Activated B cell treated with CpG ODN at 0.5 μM for 24 hours (primary cell): ENCODE measurements around the gene SAFB. TPM values are rescaled to one million over a fixed set of nuclear protein-coding genes. Genes with fewer than 3 reads are reported as not detected.
A peak's percentile ranks its signal among the peaks of the same experiment; 100 is the strongest.

Source experiments
- ATAC-seq: fragments of 200-7000 bp; cut with Tn5 transposase; one replicate; pipeline ENCODE4 v1.10.0; 2021; ENCODE audit warnings: low read depth, mild to moderate bottlenecking, moderate library complexity
- CTCF ChIA-PET: fragments of 350-600 bp; sonication (Branson Sonifier 250); formaldehyde crosslinking; loops from one replicate; lab custom pipeline; 2021; ENCODE audit warnings: antibody characterized with exemption; lab: Charles Lee
- POLR2A ChIA-PET: fragments of 350-600 bp; sonication (Branson Sonifier 250); formaldehyde crosslinking; loops from one replicate; lab custom pipeline; 2021; ENCODE audit warnings: antibody characterized with exemption; lab: Charles Lee
- DNase-seq: peaks from one replicate; pipeline ENCODE4 v3.0.0; 2022
- H3K27ac Mint-ChIP-seq: one replicate; pipeline ENCODE4 v1.8.0; 2020; ENCODE audit warnings: mixed read lengths
- H3K27me3 Mint-ChIP-seq: one replicate; pipeline ENCODE4 v1.8.0; 2021; ENCODE audit warnings: mixed read lengths
- H3K36me3 Mint-ChIP-seq: one replicate; pipeline ENCODE4 v1.8.0; 2021; ENCODE audit warnings: low read depth, mixed read lengths
- H3K4me1 Mint-ChIP-seq: one replicate; pipeline ENCODE4 v1.8.0; 2021; ENCODE audit warnings: mixed read lengths
- H3K4me3 Mint-ChIP-seq: one replicate; pipeline ENCODE4 v1.8.0; 2020; ENCODE audit warnings: mild to moderate bottlenecking, mixed read lengths
- H3K9me3 Mint-ChIP-seq: one replicate; pipeline ENCODE4 v1.8.0; 2020; ENCODE audit warnings: mixed read lengths
- intact Hi-C: fragments of 100-400 bp; cut with micrococcal nuclease; formaldehyde crosslinking; loops from one replicate; pipeline ENCODE4 v1.15.1; 2024
- total RNA-seq: library from RNA; stranded (reverse); gene quantifications from 2 replicates; pipeline ENCODE4 v1.2.3, GENCODE V29; 2022
- TF ChIP-seq, protein P1 (sequence below): fragments of 200-600 bp; IDR thresholded peaks from one replicate; pipeline ENCODE4 v1.8.0; 2022; ENCODE audit warnings: antibody characterized with exemption, mild to moderate bottlenecking

Gene SAFB
- total RNA-seq, 1 donor from 2014 or later, result 171 TPM

DNA sequence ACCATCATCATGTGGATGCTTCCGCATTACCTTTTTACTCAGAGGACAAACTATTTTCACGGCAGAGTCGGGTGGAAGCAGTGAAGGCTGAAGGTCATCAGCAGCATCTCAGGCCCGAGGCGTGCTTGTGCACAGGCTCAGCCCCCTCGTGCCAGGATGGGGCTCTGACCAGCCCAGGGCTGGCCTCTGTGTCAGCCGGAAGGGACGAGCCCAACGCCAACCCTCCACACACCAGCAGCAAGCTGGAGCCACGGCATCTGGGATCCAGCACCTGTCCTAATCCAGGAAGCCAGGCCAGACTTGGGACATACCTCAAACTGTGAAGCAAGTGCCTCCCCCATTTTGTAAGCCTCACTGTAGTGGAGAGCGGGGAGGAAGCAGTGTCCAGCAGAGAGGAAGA is 46.3 kb downstream of the SAFB start:
- no peak overlapping the region for H3K4me3 Mint-ChIP-seq
- H3K4me1 Mint-ChIP-seq, result no peaks in the 10 kb centered on the region
- ATAC-seq (no peak), DNase-seq (no peak)
- POLR2A ChIA-PET, result no interaction called here
- TF ChIP-seq, protein P1, sequence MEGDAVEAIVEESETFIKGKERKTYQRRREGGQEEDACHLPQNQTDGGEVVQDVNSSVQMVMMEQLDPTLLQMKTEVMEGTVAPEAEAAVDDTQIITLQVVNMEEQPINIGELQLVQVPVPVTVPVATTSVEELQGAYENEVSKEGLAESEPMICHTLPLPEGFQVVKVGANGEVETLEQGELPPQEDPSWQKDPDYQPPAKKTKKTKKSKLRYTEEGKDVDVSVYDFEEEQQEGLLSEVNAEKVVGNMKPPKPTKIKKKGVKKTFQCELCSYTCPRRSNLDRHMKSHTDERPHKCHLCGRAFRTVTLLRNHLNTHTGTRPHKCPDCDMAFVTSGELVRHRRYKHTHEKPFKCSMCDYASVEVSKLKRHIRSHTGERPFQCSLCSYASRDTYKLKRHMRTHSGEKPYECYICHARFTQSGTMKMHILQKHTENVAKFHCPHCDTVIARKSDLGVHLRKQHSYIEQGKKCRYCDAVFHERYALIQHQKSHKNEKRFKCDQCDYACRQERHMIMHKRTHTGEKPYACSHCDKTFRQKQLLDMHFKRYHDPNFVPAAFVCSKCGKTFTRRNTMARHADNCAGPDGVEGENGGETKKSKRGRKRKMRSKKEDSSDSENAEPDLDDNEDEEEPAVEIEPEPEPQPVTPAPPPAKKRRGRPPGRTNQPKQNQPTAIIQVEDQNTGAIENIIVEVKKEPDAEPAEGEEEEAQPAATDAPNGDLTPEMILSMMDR, result no peak
- peaks cover 73% of the 10 kb centered on the region for H3K36me3 Mint-ChIP-seq
- no peak overlapping the region for H3K27ac Mint-ChIP-seq
- intact Hi-C loops, result no loop called here
- H3K9me3 Mint-ChIP-seq, result no peaks in the 10 kb centered on the region
- H3K27me3 Mint-ChIP-seq, result no peaks in the 10 kb centered on the region
- CTCF ChIA-PET, result no interaction called here

DNA sequence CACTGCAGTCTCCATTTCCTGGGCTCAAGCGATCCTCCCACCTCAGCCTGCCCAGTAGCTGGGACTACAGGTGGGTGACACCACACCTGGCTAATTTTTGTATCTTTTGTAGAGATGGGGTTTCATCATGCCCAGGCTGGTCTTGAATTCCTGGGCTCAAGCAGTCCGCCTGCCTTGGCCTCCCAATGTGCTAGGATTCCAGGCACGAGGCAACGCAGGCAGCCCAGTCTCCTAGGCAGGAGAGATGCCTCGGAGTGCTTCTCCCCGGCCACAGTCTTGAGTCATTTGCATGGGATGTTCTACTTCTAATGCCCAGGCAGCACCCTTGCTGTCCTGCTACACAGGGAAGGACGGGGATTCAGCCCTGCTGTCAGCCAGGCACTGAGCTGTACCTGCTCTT is 48.7 kb downstream of the SAFB start:
- DNase-seq, result no peak
- Mint-ChIP-seq H3K9me3 (no peaks in the 10 kb centered on the region), H3K27me3 (no peaks in the 10 kb centered on the region), H3K36me3 (peaks cover 49% of the 10 kb centered on the region), H3K4me1 (no peaks in the 10 kb centered on the region), H3K4me3 (no peak overlapping the region), H3K27ac (no peak overlapping the region)
- TF ChIP-seq, protein P1, result no peak
- no peak for ATAC-seq
- ChIA-PET POLR2A (no interaction called here), CTCF (no interaction called here)
- intact Hi-C loops, result no loop called here

GRCh38 chr19:5672708-5673459 is 50.0 kb downstream of the SAFB start:
- CTCF ChIA-PET, result no interaction called here
- no peak overlapping the region for H3K4me3 Mint-ChIP-seq
- POLR2A ChIA-PET, result interaction anchor here (0.8 kb wide), 1 partner anchor 51 kb away, joined by 3 read pairs; no protein-coding TSS in a partner anchor
- no peaks in the 10 kb centered on the region for H3K27me3 Mint-ChIP-seq
- intact Hi-C loops, result no loop called here
- no peaks in the 10 kb centered on the region for H3K4me1 Mint-ChIP-seq
- H3K9me3 Mint-ChIP-seq, result no peaks in the 10 kb centered on the region
- TF ChIP-seq, protein P1, result no peak
- DNase-seq, result no peak
- peak overlapping the region; percentile 31 for H3K27ac Mint-ChIP-seq
- no peak for ATAC-seq
- peaks cover 40% of the 10 kb centered on the region for H3K36me3 Mint-ChIP-seq

GRCh38 chr19:5673752-5674151 is 50.9 kb downstream of the SAFB start:
- intact Hi-C loops, result no loop called here
- no peaks in the 10 kb centered on the region for H3K27me3 Mint-ChIP-seq

GRCh38 chr19:5674714-5675113 is 51.8 kb downstream of the SAFB start:
- Mint-ChIP-seq H3K27ac (no peak overlapping the region), H3K27me3 (no peaks in the 10 kb centered on the region), H3K4me1 (peaks cover 8% of the 10 kb centered on the region), H3K9me3 (no peaks in the 10 kb centered on the region), H3K36me3 (peaks cover 27% of the 10 kb centered on the region), H3K4me3 (no peak overlapping the region)
- no peak for ATAC-seq
- TF ChIP-seq, protein P1, result no peak
- no peak for DNase-seq
- POLR2A ChIA-PET, result interaction anchor here (0.6 kb wide), 1 partner anchor 50 kb away, joined by 8 read pairs; no protein-coding TSS in a partner anchor
- intact Hi-C loops, result no loop called here
- CTCF ChIA-PET, result no interaction called here

More at GRCh38 chr19:5673752-5674151, 50.9 kb downstream of the SAFB start:
- H3K9me3 Mint-ChIP-seq, result no peaks in the 10 kb centered on the region
- H3K36me3 Mint-ChIP-seq, result peaks cover 36% of the 10 kb centered on the region
- no peak overlapping the region for H3K4me3 Mint-ChIP-seq
- no peak overlapping the region for H3K27ac Mint-ChIP-seq
- ATAC-seq, result no peak
- POLR2A ChIA-PET, result no interaction called here
- DNase-seq, result no peak
- TF ChIP-seq, protein P1, result no peak
- H3K4me1 Mint-ChIP-seq, result no peaks in the 10 kb centered on the region
- CTCF ChIA-PET, result no interaction called here
